GM13977 (cell line): Measurements from ENCODE around the gene PRKAR1B.

Experiments used
- DNase-seq: peaks from one replicate; pipeline ENCODE4 v3.0.0; 2012; ENCODE audit warnings: low spot score
- CTCF ChIP-seq: IDR thresholded peaks from 2 replicates; pipeline ENCODE4 v1.5.1; 2012; ENCODE audit warnings: mild to moderate bottlenecking, control low read depth; ENCODE audit not compliant: insufficient read depth; ENCODE audit errors: extremely low read depth, missing control alignments
- in situ Hi-C: fragments of 300-500 bp; cut with MboI; formaldehyde crosslinking; loops from one replicate; pipeline ENCODE4 v1.12.0; 2022; ENCODE audit warnings: low sequenced_read_pairs, low pct_unique_long_range_greater_than_20kb, mixed read lengths, inconsistent platforms; ENCODE audit not compliant: unreplicated experiment

PRKAR1B gene

GRCh38 chr7:573933-574381 lies 153.1 kb downstream of the PRKAR1B start:
- in situ Hi-C loops = no loop called here
- no peak for DNase-seq
- TF ChIP-seq CTCF = no peak

DNA sequence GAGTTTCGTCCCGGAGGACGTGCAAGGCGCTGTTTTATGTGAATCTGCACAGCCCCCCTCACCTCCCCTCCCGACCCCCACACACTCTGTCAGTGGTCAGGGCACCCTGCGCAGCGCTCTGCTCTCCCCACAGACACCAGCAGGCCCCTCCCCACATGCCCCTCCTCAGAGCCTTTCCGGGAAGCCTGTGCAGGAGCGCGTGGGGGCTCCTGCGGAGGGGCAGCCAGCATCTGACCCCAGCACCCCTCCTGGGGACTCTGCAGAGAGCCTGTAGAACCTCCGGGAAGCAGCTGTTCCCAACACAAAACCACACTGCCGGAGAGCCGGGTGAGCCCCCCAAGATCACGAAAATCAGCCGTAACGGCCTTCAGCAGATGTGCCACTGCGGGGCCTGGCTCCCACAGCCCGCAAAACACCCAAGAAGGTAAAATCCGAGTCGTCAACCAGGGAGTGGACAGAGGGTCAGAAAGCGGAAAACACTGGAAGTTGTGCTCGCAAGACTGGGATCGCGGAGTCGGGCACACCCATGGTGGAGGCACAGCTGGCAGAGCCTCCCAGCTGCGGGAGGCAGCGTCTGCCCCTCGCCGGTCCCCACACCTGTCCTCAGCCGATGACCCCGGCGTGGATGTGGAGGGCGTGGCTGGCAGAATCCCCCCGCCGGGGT lies 153.7 kb downstream of the PRKAR1B start:
- in situ Hi-C loops = no loop called here
- TF ChIP-seq CTCF = no peak
- no peak for DNase-seq

DNA sequence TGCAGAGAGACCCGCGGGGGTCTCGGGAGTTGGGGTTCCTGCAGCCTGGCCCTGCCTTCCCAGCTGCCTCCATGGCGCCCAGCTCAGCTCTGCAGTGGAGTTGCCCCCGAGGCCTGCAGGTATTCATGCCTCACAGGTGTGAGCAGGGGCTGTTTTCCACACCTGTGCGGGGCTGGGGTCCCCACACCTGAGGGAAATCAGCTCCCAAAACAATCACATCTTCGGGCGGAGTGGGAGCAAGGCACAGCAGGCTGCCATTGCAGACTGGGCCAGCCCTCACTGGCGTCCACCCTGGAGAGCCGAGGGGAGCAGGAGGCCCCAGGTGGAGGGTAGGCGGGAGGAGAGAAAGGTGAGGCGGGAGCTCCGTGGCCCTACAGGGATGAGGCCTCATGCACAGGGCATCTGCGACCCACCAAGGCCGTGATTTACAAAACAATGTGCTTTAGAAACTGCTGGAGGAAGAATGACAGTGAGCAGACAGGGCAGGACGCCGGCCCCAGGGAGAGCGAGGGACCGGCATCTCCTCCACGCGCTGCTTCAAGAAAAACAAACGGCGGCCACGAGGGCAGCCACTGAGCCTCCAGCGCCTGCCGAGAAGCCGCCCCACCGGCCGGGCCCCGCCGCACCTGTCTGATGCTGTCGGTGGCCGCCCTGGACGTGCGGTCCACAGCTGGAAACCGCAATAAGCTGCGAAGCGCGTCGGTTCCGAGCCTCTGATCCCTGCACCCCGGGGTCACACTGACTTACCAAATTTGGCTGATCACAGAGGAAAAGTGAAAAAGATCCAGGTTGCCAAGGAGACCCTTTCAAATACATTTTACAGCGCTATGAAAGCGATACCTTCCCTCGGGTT lies 154.4 kb downstream of the PRKAR1B start:
- in situ Hi-C loops = no loop called here
- TF ChIP-seq CTCF = no peak
- DNase-seq = no peak

DNA sequence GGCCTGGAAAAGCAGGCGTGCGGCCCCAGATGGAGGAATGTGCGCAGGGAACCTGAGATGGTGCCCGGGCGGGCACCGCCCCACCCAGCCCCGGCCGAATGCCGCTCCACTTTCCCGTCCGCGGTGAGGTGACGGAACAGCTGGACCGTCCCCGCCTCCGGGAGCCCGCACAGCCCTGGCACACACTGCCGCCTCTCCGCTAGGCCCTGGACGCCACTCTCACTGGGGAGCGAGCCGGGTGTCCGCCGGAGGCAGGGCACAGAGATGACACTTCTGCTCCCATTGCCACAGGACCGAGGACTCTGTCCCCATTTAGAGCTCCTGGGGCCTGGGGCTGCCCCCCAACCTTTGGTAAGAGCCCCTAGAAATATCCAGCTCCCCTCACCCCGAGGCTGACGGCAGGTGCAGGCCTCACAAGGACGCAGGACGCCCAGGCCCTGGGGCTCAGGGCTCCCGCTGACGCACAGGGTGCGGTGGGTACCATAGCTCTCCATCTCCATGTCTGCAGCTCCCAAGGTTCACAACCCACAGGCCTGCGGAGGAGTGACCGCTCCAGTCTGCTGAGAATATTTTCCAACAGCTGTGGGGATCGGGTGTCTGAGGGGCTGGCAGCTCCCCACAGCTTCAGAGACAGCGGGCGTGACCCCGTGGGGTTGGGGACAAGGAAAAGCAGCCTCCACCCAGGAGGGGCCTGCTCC lies 155.2 kb downstream of the PRKAR1B start:
- no peak for DNase-seq
- no peak for TF ChIP-seq CTCF
- in situ Hi-C loops = no loop called here

GRCh38 chr7:571096-571717 lies 155.9 kb downstream of the PRKAR1B start:
- TF ChIP-seq CTCF = no peak
- DNase-seq = no peak
- in situ Hi-C loops = no loop called here

- TF ChIP-seq CTCF = no peak
- no peak for DNase-seq
- in situ Hi-C loops = no loop called here
Observed at GRCh38 chr7:570801-571070, 156.3 kb downstream of the PRKAR1B start.
